NCI-H2081 treated with DMSO at 0.1 percent for 48 hours (cell line): ENCODE results near the gene DCC.

Source experiments
- DNase-seq: peaks from one replicate; lab custom pipeline; 2025; lab: John Stamatoyannopoulos, UW

The DCC gene

GRCh38 chr18:52903857-52904256, 563.9 kb downstream of the DCC start:
- no peak for DNase-seq

- no peak for DNase-seq
Measured at GRCh38 chr18:52907543-52908308, 567.7 kb downstream of the DCC start.

- DNase-seq: no peak
Measured at GRCh38 chr18:52914148-52914547, 574.2 kb downstream of the DCC start.

- DNase-seq: no peak
Measured at GRCh38 chr18:52920665-52921064, 580.7 kb downstream of the DCC start.

- DNase-seq: no peak
Measured at GRCh38 chr18:52933356-52933755, 593.4 kb downstream of the DCC start.

GRCh38 chr18:52936931-52937330, 596.9 kb downstream of the DCC start:
- DNase-seq: no peak

- no peak for DNase-seq
Measured at GRCh38 chr18:52937840-52938239, 597.8 kb downstream of the DCC start.

GRCh38 chr18:52945552-52945951, 605.6 kb downstream of the DCC start:
- no peak for DNase-seq

GRCh38 chr18:52948868-52949444, 609.0 kb downstream of the DCC start:
- DNase-seq: no peak

- DNase-seq: no peak
Measured at GRCh38 chr18:52950155-52950554, 610.2 kb downstream of the DCC start.

- no peak for DNase-seq
Measured at GRCh38 chr18:52953387-52953786, 613.4 kb downstream of the DCC start.

- no peak for DNase-seq
Measured at GRCh38 chr18:52963481-52963880, 623.5 kb downstream of the DCC start.

- DNase-seq: no peak
Measured at GRCh38 chr18:52970686-52971085, 630.7 kb downstream of the DCC start.

GRCh38 chr18:52971097-52971496, 631.1 kb downstream of the DCC start:
- no peak for DNase-seq

- DNase-seq: no peak
Measured at GRCh38 chr18:52979892-52980291, 639.9 kb downstream of the DCC start.

- no peak for DNase-seq
Measured at GRCh38 chr18:52991246-52991645, 651.2 kb downstream of the DCC start.

GRCh38 chr18:52992041-52992440, 652.0 kb downstream of the DCC start:
- DNase-seq: no peak

GRCh38 chr18:52995875-52996274, 655.9 kb downstream of the DCC start:
- no peak for DNase-seq

GRCh38 chr18:52999633-53000032, 659.6 kb downstream of the DCC start:
- no peak for DNase-seq

- DNase-seq: no peak
Measured at GRCh38 chr18:53004798-53005197, 664.8 kb downstream of the DCC start.

GRCh38 chr18:53018791-53019190, 678.8 kb downstream of the DCC start:
- DNase-seq: no peak

GRCh38 chr18:53025247-53025646, 685.2 kb downstream of the DCC start:
- no peak for DNase-seq

- DNase-seq: no peak
Measured at GRCh38 chr18:53028565-53028964, 688.6 kb downstream of the DCC start.

- no peak for DNase-seq
Measured at GRCh38 chr18:53033128-53033527, 693.1 kb downstream of the DCC start.
